Neural crest cell (in vitro differentiated cells): ENCODE measurements around the gene SYT9. TPM values are rescaled to one million over a fixed set of nuclear protein-coding genes. Genes with fewer than 3 reads are reported as not detected.

Experiments
- DNase-seq: peaks from one replicate; pipeline ENCODE4 v3.0.0; 2021; ENCODE audit warnings: low read depth, mixed read lengths, low spot score
- H3K27ac Mint-ChIP-seq: one replicate; pipeline ENCODE4 v1.8.0; 2021; ENCODE audit warnings: mild to moderate bottlenecking, mixed read lengths; ENCODE audit not compliant: unreplicated experiment
- H3K27me3 Mint-ChIP-seq: 2 replicates; pipeline ENCODE4 v1.8.0; 2021; ENCODE audit warnings: low read depth, mild to moderate bottlenecking, mixed read lengths
- H3K36me3 Mint-ChIP-seq: 2 replicates; pipeline ENCODE4 v1.8.0; 2021; ENCODE audit warnings: low read depth, mild to moderate bottlenecking, mixed read lengths
- H3K4me1 Mint-ChIP-seq: 2 replicates; pipeline ENCODE4 v1.8.0; 2021; ENCODE audit warnings: mixed read lengths
- H3K4me3 Mint-ChIP-seq: one replicate; pipeline ENCODE4 v1.8.0; 2021; ENCODE audit warnings: mild to moderate bottlenecking, mixed read lengths
- H3K9me3 Mint-ChIP-seq: 2 replicates; pipeline ENCODE4 v1.8.0; 2021; ENCODE audit warnings: mixed read lengths
- total RNA-seq: library from RNA; stranded (reverse); gene quantifications from 2 replicates; pipeline ENCODE4 v1.2.1, GENCODE V29; 2021
- TF ChIP-seq, protein P1 (sequence below): fragments of 200-600 bp; sonication (generic); conservative IDR thresholded peaks from 2 replicates; pipeline ENCODE4 v1.5.0; 2021; ENCODE audit warnings: antibody characterized with exemption, mild to moderate bottlenecking

The SYT9 gene
- total RNA-seq, 1 donor from 2014 or later, result 0.72 TPM

DNA sequence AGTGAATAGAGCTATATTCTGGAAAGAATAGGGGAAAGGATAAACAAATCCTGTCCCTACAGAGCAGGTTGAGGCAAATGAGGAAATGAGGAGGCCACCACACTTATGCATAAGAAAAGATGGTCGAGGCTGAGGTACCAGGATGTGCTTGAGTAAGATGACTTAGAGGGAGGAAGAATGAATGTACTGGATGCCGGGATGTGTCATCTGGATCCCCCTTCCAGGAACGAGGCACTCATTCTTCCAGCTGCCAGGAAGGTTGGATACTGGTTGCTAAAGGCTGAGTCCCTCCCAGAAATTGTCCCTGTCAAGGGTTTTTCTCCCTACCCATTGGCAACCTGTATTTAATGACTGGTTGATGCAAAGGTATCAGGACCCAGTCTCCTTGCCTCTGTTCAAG is 31.1 kb upstream of the SYT9 start:
- Mint-ChIP-seq H3K4me3 (no peak overlapping the region), H3K9me3 (no peaks in the 10 kb centered on the region), H3K36me3 (no peaks in the 10 kb centered on the region), H3K27me3 (peaks cover 79% of the 10 kb centered on the region), H3K27ac (no peak overlapping the region), H3K4me1 (no peaks in the 10 kb centered on the region)
- TF ChIP-seq, protein P1, sequence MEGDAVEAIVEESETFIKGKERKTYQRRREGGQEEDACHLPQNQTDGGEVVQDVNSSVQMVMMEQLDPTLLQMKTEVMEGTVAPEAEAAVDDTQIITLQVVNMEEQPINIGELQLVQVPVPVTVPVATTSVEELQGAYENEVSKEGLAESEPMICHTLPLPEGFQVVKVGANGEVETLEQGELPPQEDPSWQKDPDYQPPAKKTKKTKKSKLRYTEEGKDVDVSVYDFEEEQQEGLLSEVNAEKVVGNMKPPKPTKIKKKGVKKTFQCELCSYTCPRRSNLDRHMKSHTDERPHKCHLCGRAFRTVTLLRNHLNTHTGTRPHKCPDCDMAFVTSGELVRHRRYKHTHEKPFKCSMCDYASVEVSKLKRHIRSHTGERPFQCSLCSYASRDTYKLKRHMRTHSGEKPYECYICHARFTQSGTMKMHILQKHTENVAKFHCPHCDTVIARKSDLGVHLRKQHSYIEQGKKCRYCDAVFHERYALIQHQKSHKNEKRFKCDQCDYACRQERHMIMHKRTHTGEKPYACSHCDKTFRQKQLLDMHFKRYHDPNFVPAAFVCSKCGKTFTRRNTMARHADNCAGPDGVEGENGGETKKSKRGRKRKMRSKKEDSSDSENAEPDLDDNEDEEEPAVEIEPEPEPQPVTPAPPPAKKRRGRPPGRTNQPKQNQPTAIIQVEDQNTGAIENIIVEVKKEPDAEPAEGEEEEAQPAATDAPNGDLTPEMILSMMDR, result no peak
- DNase-seq, result no peak

DNA sequence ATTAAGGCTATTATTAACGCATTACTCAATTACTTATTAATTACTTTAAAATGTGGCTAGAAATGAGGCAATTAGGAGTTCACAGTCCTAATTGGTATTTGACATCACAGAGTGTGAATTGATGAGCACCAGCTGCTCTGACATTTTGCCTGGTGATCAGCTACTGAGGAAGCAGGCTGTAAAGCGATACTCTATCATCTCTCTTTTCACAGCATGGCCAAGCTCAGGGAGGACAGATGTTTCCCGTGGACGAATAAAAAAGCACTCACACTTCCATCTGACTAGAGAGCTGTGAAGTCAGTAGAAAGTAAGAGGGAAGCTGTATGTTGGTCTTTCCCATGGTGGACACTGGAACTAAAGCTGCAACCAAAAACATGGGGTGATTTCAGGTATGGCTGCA is 29.1 kb upstream of the SYT9 start:
- DNase-seq, result no peak
- Mint-ChIP-seq H3K4me3 (no peak overlapping the region), H3K9me3 (no peaks in the 10 kb centered on the region), H3K27me3 (peaks cover 74% of the 10 kb centered on the region), H3K27ac (no peak overlapping the region), H3K36me3 (no peaks in the 10 kb centered on the region), H3K4me1 (no peaks in the 10 kb centered on the region)
- TF ChIP-seq, protein P1, result no peak

DNA sequence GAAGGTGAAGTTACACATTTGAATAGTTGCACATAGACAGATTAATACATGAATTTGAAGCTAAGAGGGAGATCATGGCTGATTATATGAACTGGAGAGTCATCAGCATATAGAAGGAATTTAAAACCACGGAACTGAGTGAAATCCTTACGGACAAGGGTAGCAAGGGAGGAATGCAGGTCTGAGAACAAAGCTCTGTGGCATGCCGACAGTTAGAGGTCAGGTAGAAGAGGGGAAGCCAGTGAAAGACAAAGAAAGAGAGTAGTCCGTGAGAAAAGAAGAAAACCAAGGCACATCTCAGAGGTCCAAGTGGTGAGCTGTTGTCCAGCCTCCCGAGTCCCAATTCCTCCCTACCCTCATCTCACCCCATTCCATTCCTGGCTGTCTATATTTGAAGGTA is 11.8 kb upstream of the SYT9 start:
- H3K27ac Mint-ChIP-seq, result no peak overlapping the region
- TF ChIP-seq, protein P1, result no peak
- H3K4me1 Mint-ChIP-seq, result no peaks in the 10 kb centered on the region
- H3K4me3 Mint-ChIP-seq, result no peak overlapping the region
- DNase-seq, result no peak
- H3K27me3 Mint-ChIP-seq, result peaks cover 72% of the 10 kb centered on the region
- H3K36me3 Mint-ChIP-seq, result no peaks in the 10 kb centered on the region
- H3K9me3 Mint-ChIP-seq, result no peaks in the 10 kb centered on the region

DNA sequence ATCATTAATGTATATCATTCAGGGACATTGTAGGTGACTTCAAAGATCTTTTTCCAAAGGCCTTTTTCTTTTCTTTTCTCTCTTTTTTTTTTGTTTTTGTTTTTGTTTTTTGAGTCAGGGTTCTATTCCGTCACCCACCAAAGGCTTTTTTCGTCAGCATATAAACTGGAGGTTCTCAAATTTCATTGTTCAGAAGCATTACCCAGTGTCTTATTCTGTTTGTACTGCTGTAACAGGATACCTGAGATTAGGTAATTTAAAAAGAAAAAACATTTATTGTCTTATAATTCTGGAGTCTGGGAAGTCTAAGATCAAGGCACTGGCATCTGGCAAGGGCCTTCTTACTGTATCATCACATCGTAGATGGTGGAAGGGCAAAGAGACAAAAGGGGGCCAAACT is 6.4 kb upstream of the SYT9 start:
- no peak overlapping the region for H3K27ac Mint-ChIP-seq
- H3K4me3 Mint-ChIP-seq, result no peak overlapping the region
- peaks cover 57% of the 10 kb centered on the region for H3K27me3 Mint-ChIP-seq
- no peak for DNase-seq
- TF ChIP-seq, protein P1, result no peak
- H3K36me3 Mint-ChIP-seq, result no peaks in the 10 kb centered on the region
- no peaks in the 10 kb centered on the region for H3K9me3 Mint-ChIP-seq
- no peaks in the 10 kb centered on the region for H3K4me1 Mint-ChIP-seq

DNA sequence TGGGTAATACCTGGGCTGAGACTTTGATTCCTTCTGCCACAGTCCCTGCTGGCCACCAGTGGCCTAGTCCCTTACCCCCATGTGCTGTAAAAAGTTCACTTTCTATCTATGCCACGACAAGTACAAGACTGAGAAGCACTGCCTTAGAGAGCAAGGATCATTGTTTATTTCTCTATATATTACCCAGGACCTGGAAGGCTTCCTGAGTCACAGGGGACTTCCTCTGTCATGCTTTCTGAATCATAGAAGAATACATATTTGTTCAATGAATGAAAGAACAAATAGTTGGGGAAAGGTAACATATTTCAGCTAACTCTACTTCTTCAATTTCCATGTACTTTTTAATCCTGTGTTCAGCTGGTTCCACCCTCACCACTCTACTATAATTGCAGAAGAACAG is 5.5 kb upstream of the SYT9 start:
- Mint-ChIP-seq H3K4me3 (no peak overlapping the region), H3K9me3 (no peaks in the 10 kb centered on the region), H3K27ac (no peak overlapping the region), H3K36me3 (no peaks in the 10 kb centered on the region), H3K4me1 (no peaks in the 10 kb centered on the region), H3K27me3 (peaks cover 62% of the 10 kb centered on the region)
- TF ChIP-seq, protein P1, result no peak
- DNase-seq, result no peak

DNA sequence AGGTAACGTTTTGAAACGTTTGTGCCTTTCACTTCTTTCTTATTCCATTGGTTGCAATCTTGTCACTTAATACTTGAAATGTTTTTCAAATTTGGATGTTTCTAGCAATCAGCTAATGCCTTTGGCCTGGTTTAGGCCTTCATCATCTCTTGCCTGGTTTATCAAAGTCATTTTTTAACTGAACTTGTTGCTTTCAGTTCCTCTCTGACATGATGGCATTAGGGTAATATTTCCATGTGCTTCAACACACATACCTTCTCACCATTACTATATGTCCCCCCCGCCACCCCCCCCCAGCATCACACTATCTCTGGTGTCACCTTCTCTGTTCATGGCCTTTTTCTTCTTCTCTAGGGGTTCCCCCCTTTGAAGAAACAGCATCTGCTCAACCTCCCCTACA is 1.5 kb upstream of the SYT9 start:
- H3K27ac Mint-ChIP-seq, result no peak overlapping the region
- no peaks in the 10 kb centered on the region for H3K36me3 Mint-ChIP-seq
- no peak overlapping the region for H3K4me3 Mint-ChIP-seq
- H3K27me3 Mint-ChIP-seq, result peaks cover 72% of the 10 kb centered on the region
- no peaks in the 10 kb centered on the region for H3K9me3 Mint-ChIP-seq
- DNase-seq, result no peak
- H3K4me1 Mint-ChIP-seq, result no peaks in the 10 kb centered on the region
- TF ChIP-seq, protein P1, result no peak
